ENCODE data around the gene SCN2B. TPM values are rescaled to one million over a fixed set of nuclear protein-coding genes. Genes with fewer than 3 reads are reported as not detected.
A peak's percentile ranks its signal among the peaks of the same experiment; 100 is the strongest.

SCN2B gene
- total and polyA plus RNA-seq, 2 of the 13 experiments (the other 11 are each of a cell fraction or from before 2014, with no cell fraction given), result 0.01 to 0.02 TPM

DNA sequence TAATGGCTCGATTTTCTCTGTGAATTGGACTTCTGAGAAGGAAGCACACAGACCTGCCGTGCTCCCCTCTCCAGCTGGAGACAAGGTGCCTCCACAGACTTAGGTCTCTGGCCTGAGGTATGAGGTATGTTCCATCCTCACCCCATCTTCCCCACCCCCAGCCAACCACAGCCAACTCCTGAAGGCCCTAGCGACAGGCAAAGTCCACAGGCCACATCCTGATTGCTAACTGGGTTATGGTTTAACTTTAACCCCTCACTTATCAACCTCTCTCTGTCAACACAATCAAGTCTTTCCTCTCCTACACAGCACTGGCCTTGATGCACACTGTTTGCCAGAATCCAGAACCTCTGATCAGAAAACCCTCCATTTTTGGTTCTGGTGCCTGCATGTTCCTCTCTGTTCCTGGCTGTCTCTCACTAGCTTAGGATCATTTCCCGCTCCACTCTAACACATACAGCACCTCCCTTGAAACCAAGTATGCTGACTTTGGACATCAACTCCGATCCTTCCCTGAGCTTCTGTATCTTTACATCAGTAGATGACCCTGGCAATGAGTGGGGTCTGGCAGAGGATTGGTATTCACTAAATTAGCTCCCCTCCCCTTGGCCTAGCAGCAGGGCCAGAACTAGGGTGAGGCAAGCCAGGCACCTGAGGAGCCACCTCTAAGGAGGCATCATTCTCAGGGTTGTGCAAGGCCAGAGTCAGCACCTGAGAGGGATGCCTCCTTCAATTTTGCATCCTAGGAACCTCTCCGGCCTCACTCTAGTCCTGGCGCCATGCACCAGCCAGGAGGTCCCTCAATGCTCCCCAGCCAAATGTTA lies 26.4 kb upstream of the SCN2B start (continued):
- TF ChIP-seq, protein P1, sequence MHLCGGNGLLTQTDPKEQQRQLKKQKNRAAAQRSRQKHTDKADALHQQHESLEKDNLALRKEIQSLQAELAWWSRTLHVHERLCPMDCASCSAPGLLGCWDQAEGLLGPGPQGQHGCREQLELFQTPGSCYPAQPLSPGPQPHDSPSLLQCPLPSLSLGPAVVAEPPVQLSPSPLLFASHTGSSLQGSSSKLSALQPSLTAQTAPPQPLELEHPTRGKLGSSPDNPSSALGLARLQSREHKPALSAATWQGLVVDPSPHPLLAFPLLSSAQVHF (CRISPR knock-in tag; IDR thresholded peaks at IDR 0.05), result no peak
- TF ChIP-seq ZNF619 (CRISPR knock-in tag; IDR thresholded peaks at IDR 0.05) (0 out of 2 replicates have a peak, but pooled peaks have one; percentile 16), NCOR1 (IDR thresholded peaks at IDR 0.05; ENCODE audit: borderline replicate concordance, low read length) (peak; percentile 68; the same call in 1 of the 2 replicates), ISL2 (CRISPR knock-in tag; IDR thresholded peaks at IDR 0.05) (peak; percentile 80), NR3C1 (CRISPR knock-in tag; IDR thresholded peaks at IDR 0.05) (no peak), ZSCAN21 (CRISPR knock-in tag; IDR thresholded peaks at IDR 0.05; ENCODE audit: borderline replicate concordance) (0 out of 2 replicates have a peak, but pooled peaks have one; percentile 37), BCL6 (CRISPR knock-in tag; IDR thresholded peaks at IDR 0.05) (peak; percentile 72), ZNF557 (CRISPR knock-in tag; IDR thresholded peaks at IDR 0.05) (peak; percentile 49; the same call in 1 of the 2 replicates), KAT8 (CRISPR knock-in tag; IDR thresholded peaks at IDR 0.05) (peak; percentile 85), SMARCC2 (IDR thresholded peaks at IDR 0.05) (no peak), HDAC1 (CRISPR knock-in tag; IDR thresholded peaks at IDR 0.05) (peak; percentile 86), SPEN (CRISPR knock-in tag; IDR thresholded peaks at IDR 0.05; ENCODE audit: low read depth) (peak; percentile 45; the same call in 1 of the 2 replicates), XRCC5 (optimal IDR thresholded peaks at IDR 0.05; ENCODE audit: low read length) (no peak), ZKSCAN8 (CRISPR knock-in tag; IDR thresholded peaks at IDR 0.05; ENCODE audit: borderline replicate concordance) (peak; percentile 79), ZNF879 (CRISPR knock-in tag; IDR thresholded peaks at IDR 0.05) (no peak), ELF3 (CRISPR knock-in tag; IDR thresholded peaks at IDR 0.05) (peak; percentile 86), PRMT3 (CRISPR knock-in tag; IDR thresholded peaks at IDR 0.05; ENCODE audit: borderline replicate concordance, low read depth) (no peak), ZNF75D (CRISPR knock-in tag; IDR thresholded peaks at IDR 0.05; ENCODE audit: borderline replicate concordance) (no peak), RFX5 (IDR thresholded peaks at IDR 0.05; ENCODE audit: low read depth, low read length) (peak; percentile 42; the same call in 1 of the 2 replicates), KDM6A (CRISPR knock-in tag; IDR thresholded peaks at IDR 0.05; ENCODE audit: low read depth) (peak; percentile 97), SP1 (IDR thresholded peaks at IDR 0.05) (no peak), SP1 (CRISPR knock-in tag; IDR thresholded peaks at IDR 0.05) (no peak)
- TF ChIP-seq, protein P2, sequence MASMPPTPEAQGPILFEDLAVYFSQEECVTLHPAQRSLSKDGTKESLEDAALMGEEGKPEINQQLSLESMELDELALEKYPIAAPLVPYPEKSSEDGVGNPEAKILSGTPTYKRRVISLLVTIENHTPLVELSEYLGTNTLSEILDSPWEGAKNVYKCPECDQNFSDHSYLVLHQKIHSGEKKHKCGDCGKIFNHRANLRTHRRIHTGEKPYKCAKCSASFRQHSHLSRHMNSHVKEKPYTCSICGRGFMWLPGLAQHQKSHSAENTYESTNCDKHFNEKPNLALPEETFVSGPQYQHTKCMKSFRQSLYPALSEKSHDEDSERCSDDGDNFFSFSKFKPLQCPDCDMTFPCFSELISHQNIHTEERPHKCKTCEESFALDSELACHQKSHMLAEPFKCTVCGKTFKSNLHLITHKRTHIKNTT (CRISPR knock-in tag; IDR thresholded peaks at IDR 0.05), result no peak
- TF ChIP-seq, protein P3, sequence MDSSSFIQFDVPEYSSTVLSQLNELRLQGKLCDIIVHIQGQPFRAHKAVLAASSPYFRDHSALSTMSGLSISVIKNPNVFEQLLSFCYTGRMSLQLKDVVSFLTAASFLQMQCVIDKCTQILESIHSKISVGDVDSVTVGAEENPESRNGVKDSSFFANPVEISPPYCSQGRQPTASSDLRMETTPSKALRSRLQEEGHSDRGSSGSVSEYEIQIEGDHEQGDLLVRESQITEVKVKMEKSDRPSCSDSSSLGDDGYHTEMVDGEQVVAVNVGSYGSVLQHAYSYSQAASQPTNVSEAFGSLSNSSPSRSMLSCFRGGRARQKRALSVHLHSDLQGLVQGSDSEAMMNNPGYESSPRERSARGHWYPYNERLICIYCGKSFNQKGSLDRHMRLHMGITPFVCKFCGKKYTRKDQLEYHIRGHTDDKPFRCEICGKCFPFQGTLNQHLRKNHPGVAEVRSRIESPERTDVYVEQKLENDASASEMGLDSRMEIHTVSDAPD (CRISPR knock-in tag; IDR thresholded peaks at IDR 0.05), result peak; percentile 91
- TF ChIP-seq, protein P4, sequence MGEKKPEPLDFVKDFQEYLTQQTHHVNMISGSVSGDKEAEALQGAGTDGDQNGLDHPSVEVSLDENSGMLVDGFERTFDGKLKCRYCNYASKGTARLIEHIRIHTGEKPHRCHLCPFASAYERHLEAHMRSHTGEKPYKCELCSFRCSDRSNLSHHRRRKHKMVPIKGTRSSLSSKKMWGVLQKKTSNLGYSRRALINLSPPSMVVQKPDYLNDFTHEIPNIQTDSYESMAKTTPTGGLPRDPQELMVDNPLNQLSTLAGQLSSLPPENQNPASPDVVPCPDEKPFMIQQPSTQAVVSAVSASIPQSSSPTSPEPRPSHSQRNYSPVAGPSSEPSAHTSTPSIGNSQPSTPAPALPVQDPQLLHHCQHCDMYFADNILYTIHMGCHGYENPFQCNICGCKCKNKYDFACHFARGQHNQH (CRISPR knock-in tag; IDR thresholded peaks at IDR 0.05), result peak; percentile 84; the same call in 1 of the 2 replicates
- TF ChIP-seq, protein P5, sequence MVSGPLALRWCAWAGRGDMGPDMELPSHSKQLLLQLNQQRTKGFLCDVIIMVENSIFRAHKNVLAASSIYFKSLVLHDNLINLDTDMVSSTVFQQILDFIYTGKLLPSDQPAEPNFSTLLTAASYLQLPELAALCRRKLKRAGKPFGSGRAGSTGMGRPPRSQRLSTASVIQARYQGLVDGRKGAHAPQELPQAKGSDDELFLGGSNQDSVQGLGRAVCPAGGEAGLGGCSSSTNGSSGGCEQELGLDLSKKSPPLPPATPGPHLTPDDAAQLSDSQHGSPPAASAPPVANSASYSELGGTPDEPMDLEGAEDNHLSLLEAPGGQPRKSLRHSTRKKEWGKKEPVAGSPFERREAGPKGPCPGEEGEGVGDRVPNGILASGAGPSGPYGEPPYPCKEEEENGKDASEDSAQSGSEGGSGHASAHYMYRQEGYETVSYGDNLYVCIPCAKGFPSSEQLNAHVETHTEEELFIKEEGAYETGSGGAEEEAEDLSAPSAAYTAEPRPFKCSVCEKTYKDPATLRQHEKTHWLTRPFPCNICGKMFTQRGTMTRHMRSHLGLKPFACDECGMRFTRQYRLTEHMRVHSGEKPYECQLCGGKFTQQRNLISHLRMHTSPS (CRISPR knock-in tag; IDR thresholded peaks at IDR 0.05; ENCODE audit: low read depth), result peak; percentile 41; the same call in 1 of the 2 replicates
